ENCODE data around the gene CNOT9. TPM values are rescaled to one million over a fixed set of nuclear protein-coding genes. Genes with fewer than 3 reads are reported as not detected.

CNOT9 gene
- total and polyA plus RNA-seq, 10 of the 15 experiments (the other 5 are each of a cell fraction or from before 2014, with no cell fraction given): 51.0 to 172 (median 98.2) TPM

DNA sequence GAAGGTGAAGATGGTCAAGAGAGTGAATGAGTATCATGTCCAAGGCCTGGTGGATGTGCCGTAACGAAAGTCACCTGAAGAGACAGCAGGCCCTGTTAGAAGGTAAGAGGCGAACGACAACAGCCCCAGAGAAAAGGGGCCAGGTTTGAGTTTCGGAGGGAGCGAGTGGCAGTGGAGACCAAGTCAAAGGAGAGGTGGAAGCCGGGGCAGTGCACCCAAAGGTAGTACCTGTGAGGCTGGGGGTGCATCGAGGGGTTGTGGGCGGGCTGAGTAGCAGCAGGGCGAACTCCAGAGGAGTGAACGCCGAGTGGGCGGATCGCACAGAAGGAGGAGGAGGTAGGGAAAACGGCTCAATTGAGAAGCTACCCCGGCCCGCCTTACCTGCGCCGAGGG, 846 bp upstream of the CNOT9 start (continued):
- TF ChIP-seq TBL1XR1 (IDR thresholded peaks at IDR 0.05; ENCODE audit: low read depth, low read length) (no peak), DPF2 (IDR thresholded peaks at IDR 0.05) (0 out of 2 replicates have a peak, but pooled peaks have one; percentile 11), EGR1 (IDR thresholded peaks at IDR 0.05; ENCODE audit: borderline replicate concordance in 1 of 2, low read depth in 2 of 2, low read length in 2 of 2) (peak in 1 of 2 experiments; percentile 57; a peak in 1 of 3 replicates), SRF (IDR thresholded peaks at IDR 0.05; ENCODE audit: low read depth in 2 of 2, low read length in 2 of 2) (no peak), POLR2A (IDR thresholded peaks at IDR 0.05; ENCODE audit: low read depth, low read length) (no peak), CHD1 (IDR thresholded peaks at IDR 0.05; ENCODE audit: low read depth, low read length) (no peak), RUNX3 (IDR thresholded peaks at IDR 0.05; ENCODE audit: low read length) (no peak), ESRRA (IDR thresholded peaks at IDR 0.05; ENCODE audit: low read length) (no peak), CREB1 (IDR thresholded peaks at IDR 0.05; ENCODE audit: low read depth) (no peak), ETV6 (conservative IDR thresholded peaks at IDR 0.05 in 1 of 2, IDR thresholded peaks at IDR 0.05 in 1 of 2; ENCODE audit: borderline replicate concordance in 1 of 2, low read depth in 1 of 2) (no peak), SMC3 (IDR thresholded peaks at IDR 0.05; ENCODE audit: borderline replicate concordance, low read length) (0 out of 2 replicates have a peak, but pooled peaks have one; percentile 13), LARP7 (IDR thresholded peaks at IDR 0.05) (peak; percentile 74; the same call in 1 of the 2 replicates), TARDBP (IDR thresholded peaks at IDR 0.05; ENCODE audit: borderline replicate concordance) (no peak), TCF7 (IDR thresholded peaks at IDR 0.05; ENCODE audit: borderline replicate concordance) (no peak), EP300 (IDR thresholded peaks at IDR 0.05; ENCODE audit: borderline replicate concordance in 1 of 2, control insufficient read depth in 1 of 2, low read depth in 2 of 2, low read length in 2 of 2) (no peak), GABPA (IDR thresholded peaks at IDR 0.05; ENCODE audit: low read depth) (no peak), RB1 (IDR thresholded peaks at IDR 0.05; ENCODE audit: borderline replicate concordance) (no peak), RCOR1 (conservative IDR thresholded peaks at IDR 0.05; ENCODE audit: low read depth, low read length) (no peak), MTA3 (IDR thresholded peaks at IDR 0.05; ENCODE audit: borderline replicate concordance, low read length) (no peak), BHLHE40 (IDR thresholded peaks at IDR 0.05; ENCODE audit: borderline replicate concordance in 1 of 2, low read depth in 2 of 2, low read length in 1 of 2) (no peak)
- TF ChIP-seq, protein P1, sequence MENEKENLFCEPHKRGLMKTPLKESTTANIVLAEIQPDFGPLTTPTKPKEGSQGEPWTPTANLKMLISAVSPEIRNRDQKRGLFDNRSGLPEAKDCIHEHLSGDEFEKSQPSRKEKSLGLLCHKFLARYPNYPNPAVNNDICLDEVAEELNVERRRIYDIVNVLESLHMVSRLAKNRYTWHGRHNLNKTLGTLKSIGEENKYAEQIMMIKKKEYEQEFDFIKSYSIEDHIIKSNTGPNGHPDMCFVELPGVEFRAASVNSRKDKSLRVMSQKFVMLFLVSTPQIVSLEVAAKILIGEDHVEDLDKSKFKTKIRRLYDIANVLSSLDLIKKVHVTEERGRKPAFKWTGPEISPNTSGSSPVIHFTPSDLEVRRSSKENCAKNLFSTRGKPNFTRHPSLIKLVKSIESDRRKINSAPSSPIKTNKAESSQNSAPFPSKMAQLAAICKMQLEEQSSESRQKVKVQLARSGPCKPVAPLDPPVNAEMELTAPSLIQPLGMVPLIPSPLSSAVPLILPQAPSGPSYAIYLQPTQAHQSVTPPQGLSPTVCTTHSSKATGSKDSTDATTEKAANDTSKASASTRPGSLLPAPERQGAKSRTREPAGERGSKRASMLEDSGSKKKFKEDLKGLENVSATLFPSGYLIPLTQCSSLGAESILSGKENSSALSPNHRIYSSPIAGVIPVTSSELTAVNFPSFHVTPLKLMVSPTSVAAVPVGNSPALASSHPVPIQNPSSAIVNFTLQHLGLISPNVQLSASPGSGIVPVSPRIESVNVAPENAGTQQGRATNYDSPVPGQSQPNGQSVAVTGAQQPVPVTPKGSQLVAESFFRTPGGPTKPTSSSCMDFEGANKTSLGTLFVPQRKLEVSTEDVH (IDR thresholded peaks at IDR 0.05; ENCODE audit: low read depth, partially characterized antibody): no peak
- TF ChIP-seq, protein P2, sequence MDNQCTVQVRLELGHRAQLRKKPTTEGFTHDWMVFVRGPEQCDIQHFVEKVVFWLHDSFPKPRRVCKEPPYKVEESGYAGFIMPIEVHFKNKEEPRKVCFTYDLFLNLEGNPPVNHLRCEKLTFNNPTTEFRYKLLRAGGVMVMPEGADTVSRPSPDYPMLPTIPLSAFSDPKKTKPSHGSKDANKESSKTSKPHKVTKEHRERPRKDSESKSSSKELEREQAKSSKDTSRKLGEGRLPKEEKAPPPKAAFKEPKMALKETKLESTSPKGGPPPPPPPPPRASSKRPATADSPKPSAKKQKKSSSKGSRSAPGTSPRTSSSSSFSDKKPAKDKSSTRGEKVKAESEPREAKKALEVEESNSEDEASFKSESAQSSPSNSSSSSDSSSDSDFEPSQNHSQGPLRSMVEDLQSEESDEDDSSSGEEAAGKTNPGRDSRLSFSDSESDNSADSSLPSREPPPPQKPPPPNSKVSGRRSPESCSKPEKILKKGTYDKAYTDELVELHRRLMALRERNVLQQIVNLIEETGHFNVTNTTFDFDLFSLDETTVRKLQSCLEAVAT (IDR thresholded peaks at IDR 0.05): peak; percentile 100; the same call in 1 of the 2 replicates
- TF ChIP-seq, protein P3, sequence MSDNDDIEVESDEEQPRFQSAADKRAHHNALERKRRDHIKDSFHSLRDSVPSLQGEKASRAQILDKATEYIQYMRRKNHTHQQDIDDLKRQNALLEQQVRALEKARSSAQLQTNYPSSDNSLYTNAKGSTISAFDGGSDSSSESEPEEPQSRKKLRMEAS (IDR thresholded peaks at IDR 0.05; ENCODE audit: low read depth, low read length): no peak
- TF ChIP-seq, protein P4, sequence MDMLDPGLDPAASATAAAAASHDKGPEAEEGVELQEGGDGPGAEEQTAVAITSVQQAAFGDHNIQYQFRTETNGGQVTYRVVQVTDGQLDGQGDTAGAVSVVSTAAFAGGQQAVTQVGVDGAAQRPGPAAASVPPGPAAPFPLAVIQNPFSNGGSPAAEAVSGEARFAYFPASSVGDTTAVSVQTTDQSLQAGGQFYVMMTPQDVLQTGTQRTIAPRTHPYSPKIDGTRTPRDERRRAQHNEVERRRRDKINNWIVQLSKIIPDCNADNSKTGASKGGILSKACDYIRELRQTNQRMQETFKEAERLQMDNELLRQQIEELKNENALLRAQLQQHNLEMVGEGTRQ (IDR thresholded peaks at IDR 0.05; ENCODE audit: borderline replicate concordance, low read depth, low read length): no peak
- TF ChIP-seq, protein P5, sequence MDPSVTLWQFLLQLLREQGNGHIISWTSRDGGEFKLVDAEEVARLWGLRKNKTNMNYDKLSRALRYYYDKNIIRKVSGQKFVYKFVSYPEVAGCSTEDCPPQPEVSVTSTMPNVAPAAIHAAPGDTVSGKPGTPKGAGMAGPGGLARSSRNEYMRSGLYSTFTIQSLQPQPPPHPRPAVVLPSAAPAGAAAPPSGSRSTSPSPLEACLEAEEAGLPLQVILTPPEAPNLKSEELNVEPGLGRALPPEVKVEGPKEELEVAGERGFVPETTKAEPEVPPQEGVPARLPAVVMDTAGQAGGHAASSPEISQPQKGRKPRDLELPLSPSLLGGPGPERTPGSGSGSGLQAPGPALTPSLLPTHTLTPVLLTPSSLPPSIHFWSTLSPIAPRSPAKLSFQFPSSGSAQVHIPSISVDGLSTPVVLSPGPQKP (IDR thresholded peaks at IDR 0.05; ENCODE audit: low read depth, low read length): no peak

Data from GM12878 (cell line).